K562 (cell line): ENCODE data around the gene JAK3. TPM values are rescaled to one million over a fixed set of nuclear protein-coding genes. Genes with fewer than 3 reads are reported as not detected.

Experiments used
- AFF4 ChIP-seq: sonication (generic); formaldehyde crosslinking; IDR thresholded peaks from 2 replicates; pipeline ENCODE4 v1.8.0; 2023; ENCODE audit warnings: mild to moderate bottlenecking, missing genetic modification reagents
- ATF4 ChIP-seq: fragments of 450-650 bp; formaldehyde crosslinking; IDR thresholded peaks from 2 replicates; pipeline ENCODE4 v1.4.0; 2022; ENCODE audit warnings: mild to moderate bottlenecking, moderate library complexity
- BCL6 ChIP-seq: fragments of 250-450 bp; sonication (Bioruptor Pico); IDR thresholded peaks from 2 replicates; pipeline ENCODE4 v1.4.0; 2020
- CC2D1A ChIP-seq: fragments of 450-650 bp; IDR thresholded peaks from 2 replicates; pipeline ENCODE4 v1.6.1; 2017; ENCODE audit warnings: mild to moderate bottlenecking
- FOXM1 ChIP-seq, 2 experiments: fragments of 450-650 bp in 1 of 2; sonication (generic) in 1 of 2; formaldehyde crosslinking in 1 of 2; IDR thresholded peaks; 2 replicates each; pipeline versions ENCODE4 v1.6.1 to v1.9.0; 2017 to 2022; ENCODE audit warnings: low read depth in 2 of 2, mild to moderate bottlenecking in 2 of 2, missing genetic modification reagents in 1 of 2, moderate library complexity in 1 of 2
- FUS ChIP-seq: fragments of 200-400 bp; formaldehyde crosslinking; optimal IDR thresholded peaks from 2 replicates; pipeline ENCODE3; 2017; ENCODE audit warnings: low read depth, low read length
- GABPB2 ChIP-seq: fragments of 250-450 bp; sonication (Bioruptor Pico); conservative IDR thresholded peaks from 2 replicates; pipeline ENCODE4 v1.5.1; 2021; ENCODE audit warnings: mild to moderate bottlenecking
- HLTF ChIP-seq: fragments of 450-650 bp; IDR thresholded peaks from 2 replicates; pipeline ENCODE4 v1.6.1; 2016
- HNRNPUL1 ChIP-seq: fragments of 200-400 bp; formaldehyde crosslinking; IDR thresholded peaks from 2 replicates; pipeline ENCODE4 v1.6.1; 2017; ENCODE audit warnings: low read length
- MEIS2 ChIP-seq: fragments of 450-650 bp; IDR thresholded peaks from 2 replicates; pipeline ENCODE4 v1.6.1; 2014; ENCODE audit warnings: mild to moderate bottlenecking; ENCODE audit not compliant: partially characterized antibody
- PHB2 ChIP-seq: fragments of 450-650 bp; IDR thresholded peaks from 2 replicates; pipeline ENCODE4 v1.6.1; 2017; ENCODE audit warnings: low read depth
- POU5F1 ChIP-seq: fragments of 150-350 bp; IDR thresholded peaks from 2 replicates; pipeline ENCODE4 v1.6.1; 2014; ENCODE audit warnings: borderline replicate concordance, low read length, low read depth, mild to moderate bottlenecking; ENCODE audit not compliant: partially characterized antibody
- PRPF4 ChIP-seq: fragments of 200-400 bp; formaldehyde crosslinking; IDR thresholded peaks from one replicate; pipeline ENCODE4 v1.6.1; 2017; ENCODE audit warnings: low read length, low read depth, mild to moderate bottlenecking; ENCODE audit not compliant: insufficient read depth, poor library complexity, severe bottlenecking
- RUNX1 ChIP-seq: sonication (generic); IDR thresholded peaks from 2 replicates; pipeline ENCODE4 v1.6.1; 2016; ENCODE audit warnings: antibody characterized with exemption, low read depth
- SNRNP70 ChIP-seq: fragments of 200-400 bp; formaldehyde crosslinking; optimal IDR thresholded peaks from 2 replicates; pipeline ENCODE3; 2017; ENCODE audit warnings: low read depth, low read length
- TCF7L2 ChIP-seq: fragments of 150-350 bp; IDR thresholded peaks from 2 replicates; pipeline ENCODE4 v1.6.1; 2016; ENCODE audit warnings: low read depth, mild to moderate bottlenecking, low read length, moderate library complexity
- ZKSCAN8 ChIP-seq: fragments of 200-800 bp; sonication (Bioruptor generic); IDR thresholded peaks from 2 replicates; pipeline ENCODE4 v1.6.1; 2016; ENCODE audit warnings: missing genetic modification characterization, missing compliant biosample characterization
- ZMIZ1 ChIP-seq, 2 experiments: fragments of 150-350 bp in 1 of 2; IDR thresholded peaks; 2 replicates each; pipeline ENCODE4 v1.6.1; 2012 to 2016; ENCODE audit warnings: low read depth in 2 of 2, low read length in 2 of 2, mild to moderate bottlenecking in 1 of 2, moderate library complexity in 1 of 2
- ZNF174 ChIP-seq: fragments of 250-450 bp; sonication (Bioruptor Pico); IDR thresholded peaks from 2 replicates; pipeline ENCODE4 v1.4.0; 2020; ENCODE audit warnings: mild to moderate bottlenecking
- ZNF444 ChIP-seq: fragments of 250-450 bp; sonication (Bioruptor Pico); IDR thresholded peaks from 2 replicates; pipeline ENCODE4 v1.4.0; 2020; ENCODE audit warnings: mild to moderate bottlenecking, moderate library complexity
- ZNF79 ChIP-seq: fragments of 250-450 bp; sonication (Bioruptor Pico); IDR thresholded peaks from 2 replicates; pipeline ENCODE4 v1.4.0; 2020; ENCODE audit warnings: low read depth, mild to moderate bottlenecking, moderate library complexity
- polyA plus RNA-seq, 8 experiments: library from polyadenylated mRNA; depleted of rRNA in 4 of 8; stranded (reverse) in 5 of 8; unstranded in 3 of 8; fragments of >200 nt; fragmentation: Nextera tagmentation in 2 of 8; fragmentation: Illumina TruSeq in 1 of 8; extraction: Ambion mirVana in 2 of 8; extraction: Trizol in 1 of 8; gene quantifications; 2 replicates each; pipeline versions ENCODE4 v1.2.1 to v1.2.3, GENCODE V29; 2011 to 2014; ENCODE audit warnings: inconsistent platforms in 1 of 8, missing spikeins in 1 of 8
- total RNA-seq, 7 experiments: library from RNA; depleted of rRNA in 6 of 7; stranded (reverse); fragments of >200 nt in 6 of 7; fragmentation: Illumina TruSeq in 2 of 7; extraction: Trizol in 2 of 7; gene quantifications; 2 replicates each; pipeline versions ENCODE4 v1.2.1 to v1.2.3, GENCODE V29; 2011 to 2021; ENCODE audit warnings: low replicate concordance in 1 of 7

JAK3 gene
- total and polyA plus RNA-seq, 9 of the 15 experiments (the other 6 are each of a cell fraction or from before 2014, with no cell fraction given): 0.01 to 0.18 (median 0.07) TPM; not detected in 1

- no peak for TF ChIP-seq ZMIZ1 (IDR thresholded peaks at IDR 0.05; ENCODE audit: low read depth in 2 of 2, low read length in 2 of 2)
- no peak for TF ChIP-seq ATF4 (CRISPR knock-in tag)
- 0 out of 2 replicates have a peak, but pooled peaks have one; percentile 49 for TF ChIP-seq FOXM1 (IDR thresholded peaks at IDR 0.05; ENCODE audit: low read depth)
- TF ChIP-seq FOXM1 (CRISPR knock-in tag; IDR thresholded peaks at IDR 0.05; ENCODE audit: low read depth): no peak
- no peak for TF ChIP-seq PHB2
- TF ChIP-seq ZKSCAN8 (CRISPR knock-in tag): no peak
- no peak for TF ChIP-seq HLTF
- no peak for TF ChIP-seq ZNF174
- TF ChIP-seq PRPF4: no peak
- no peak for TF ChIP-seq RUNX1
- TF ChIP-seq ZNF444 (CRISPR knock-in tag): no peak
- no peak for TF ChIP-seq TCF7L2
- TF ChIP-seq CC2D1A: peak; percentile 64; the same call in 1 of the 2 replicates
- TF ChIP-seq POU5F1: no peak
- TF ChIP-seq FUS: no peak
- TF ChIP-seq GABPB2 (CRISPR knock-in tag): no peak
- no peak for TF ChIP-seq ZNF79
- no peak for TF ChIP-seq SNRNP70
- TF ChIP-seq HNRNPUL1: no peak
- TF ChIP-seq AFF4: no peak
- no peak for TF ChIP-seq BCL6 (CRISPR knock-in tag)
- TF ChIP-seq MEIS2: peak; percentile 46
These were observed 7.7 kb upstream of the JAK3 start (continued) for GRCh38 chr19:17855280-17856152.
